HG03457 (cell line): ENCODE results near the gene SETBP1.

Experiments
- ATAC-seq: cut with Tn5 transposase; IDR thresholded peaks from one replicate; pipeline ENCODE4 v1.9.1; 2021; ENCODE audit warnings: moderate number of reproducible peaks; ENCODE audit not compliant: unreplicated experiment

SETBP1 gene

DNA sequence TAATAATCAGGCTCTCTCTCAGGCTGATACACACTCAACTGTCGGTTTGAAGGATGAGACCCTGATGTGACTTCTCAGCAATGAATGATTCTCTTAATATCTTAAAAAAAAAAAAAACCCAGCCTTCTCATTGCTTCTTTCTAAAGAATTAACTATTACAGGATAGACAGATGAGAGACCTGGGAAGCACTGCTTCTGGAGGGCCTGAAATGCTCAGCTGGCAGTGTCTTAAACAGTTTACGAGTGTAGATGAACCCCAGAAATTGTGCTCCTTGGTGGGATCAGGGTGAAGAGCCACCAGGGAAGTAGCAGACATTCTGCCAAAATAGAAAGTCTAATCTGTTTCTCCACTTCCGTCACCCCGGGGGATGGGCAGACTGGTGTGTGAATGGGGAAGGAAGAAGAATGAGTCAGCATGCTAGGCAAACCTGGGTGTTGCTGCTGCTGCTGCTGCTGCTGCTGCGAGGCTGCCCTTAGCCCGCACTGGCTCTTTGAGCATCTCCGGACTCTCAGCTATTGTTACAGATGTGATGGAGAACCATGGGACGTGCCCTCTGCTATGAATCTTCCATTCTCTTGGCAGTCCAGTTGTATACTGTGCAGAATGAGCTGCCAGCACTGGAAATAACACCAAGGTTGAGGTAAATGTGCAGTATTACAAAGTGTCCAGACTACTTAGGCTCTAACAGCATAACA is 158.4 kb downstream of the SETBP1 start:
- ATAC-seq = peak; percentile 94

GRCh38 chr18:44840058-44840790 is 159.5 kb downstream of the SETBP1 start:
- no peak for ATAC-seq

DNA sequence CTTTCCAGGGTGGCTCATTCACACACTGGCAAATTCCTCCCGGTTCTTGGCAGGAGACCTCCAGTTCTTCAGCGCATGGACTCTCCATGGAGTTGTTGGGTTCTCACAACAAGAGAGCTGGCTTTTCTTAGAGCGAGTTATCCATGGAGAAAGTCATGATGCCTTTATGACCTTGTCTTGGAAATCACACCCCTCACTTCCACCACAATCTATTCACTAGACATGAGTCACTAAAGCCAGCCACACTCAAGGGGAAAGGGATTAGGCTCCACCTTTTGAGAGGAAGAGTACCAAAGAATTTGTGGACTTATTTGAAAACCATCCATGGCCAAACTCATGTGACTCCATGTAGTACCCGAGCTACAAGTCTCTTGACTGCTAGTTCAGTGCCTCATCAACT is 160.5 kb downstream of the SETBP1 start:
- no peak for ATAC-seq

GRCh38 chr18:44841752-44842587 is 161.3 kb downstream of the SETBP1 start:
- ATAC-seq = no peak

DNA sequence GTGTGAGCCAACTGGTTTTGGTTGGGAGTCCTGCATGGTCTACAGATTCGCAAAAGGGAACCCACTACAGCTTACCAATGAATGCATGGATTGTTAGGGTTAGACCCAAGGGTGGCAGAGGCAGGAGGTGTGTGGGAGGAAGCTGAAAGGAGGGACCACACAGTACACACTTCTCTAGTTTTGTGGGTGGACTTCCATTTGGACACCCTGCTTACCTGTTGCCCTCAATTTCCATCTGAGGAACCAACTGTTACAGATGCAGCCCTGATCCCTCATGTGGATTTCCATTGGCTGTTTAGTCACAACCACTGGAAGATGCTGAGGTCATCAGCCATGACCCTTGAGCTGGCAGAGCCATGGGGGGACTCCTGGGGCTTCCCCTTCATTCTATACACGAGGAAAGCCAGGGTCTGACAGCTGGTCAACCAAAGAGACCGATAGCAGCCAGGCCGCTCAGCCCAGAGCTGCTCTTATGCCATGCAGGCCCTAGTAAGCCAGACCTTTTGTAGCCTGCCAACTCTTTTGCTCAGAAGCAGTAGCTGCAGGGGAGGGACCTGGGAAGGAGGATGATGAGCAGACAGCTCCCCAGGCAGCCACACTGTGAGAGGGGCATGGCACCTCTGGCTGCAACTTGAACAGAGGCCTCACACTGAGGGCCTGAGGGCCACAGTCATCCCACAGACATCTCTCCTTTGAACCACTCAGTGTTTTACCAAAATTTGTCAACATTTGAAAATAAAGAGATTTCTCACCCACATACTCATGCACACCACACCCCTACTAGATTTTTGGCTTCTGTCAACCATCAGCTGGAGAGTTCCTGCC is 162.1 kb downstream of the SETBP1 start:
- ATAC-seq = no peak

GRCh38 chr18:44844486-44844885 is 163.8 kb downstream of the SETBP1 start:
- no peak for ATAC-seq

GRCh38 chr18:44846450-44846849 is 165.8 kb downstream of the SETBP1 start:
- ATAC-seq = no peak

DNA sequence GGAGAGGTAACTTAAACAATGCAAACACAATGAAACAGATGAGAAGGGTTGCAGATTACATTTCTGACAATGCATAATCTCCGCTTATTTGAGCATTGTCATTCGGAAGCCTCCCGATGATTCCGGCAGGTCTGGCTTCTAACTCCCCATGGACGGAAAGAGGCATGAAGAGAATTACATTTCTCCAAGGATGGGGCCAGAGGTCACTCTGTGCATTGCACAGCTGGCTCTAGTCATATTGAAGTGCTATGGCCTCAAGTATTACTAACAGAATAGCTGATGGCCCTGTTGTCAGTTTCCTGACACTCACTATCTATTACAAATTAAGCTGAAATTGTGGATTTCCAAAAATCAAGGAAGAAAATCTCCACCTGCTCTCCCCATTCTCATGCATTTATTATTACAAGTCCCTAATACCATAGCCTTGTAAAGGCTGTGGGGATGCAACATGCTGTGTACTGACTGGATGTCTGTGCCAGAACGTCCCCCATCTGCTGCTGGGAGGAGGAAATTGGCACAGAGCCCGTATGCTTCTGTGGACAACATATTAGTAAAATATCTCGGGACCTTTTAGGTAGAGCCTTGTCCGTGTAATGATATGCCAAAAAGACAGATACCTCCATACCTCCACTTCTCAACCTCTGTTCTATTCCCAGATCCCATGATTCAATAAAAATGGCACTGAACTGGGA is 168.1 kb downstream of the SETBP1 start:
- no peak for ATAC-seq

GRCh38 chr18:44849361-44849760 is 168.7 kb downstream of the SETBP1 start:
- no peak for ATAC-seq

GRCh38 chr18:44850001-44850400 is 169.3 kb downstream of the SETBP1 start:
- no peak for ATAC-seq

- ATAC-seq = no peak
Observed at GRCh38 chr18:44851856-44852621, 171.4 kb downstream of the SETBP1 start.

DNA sequence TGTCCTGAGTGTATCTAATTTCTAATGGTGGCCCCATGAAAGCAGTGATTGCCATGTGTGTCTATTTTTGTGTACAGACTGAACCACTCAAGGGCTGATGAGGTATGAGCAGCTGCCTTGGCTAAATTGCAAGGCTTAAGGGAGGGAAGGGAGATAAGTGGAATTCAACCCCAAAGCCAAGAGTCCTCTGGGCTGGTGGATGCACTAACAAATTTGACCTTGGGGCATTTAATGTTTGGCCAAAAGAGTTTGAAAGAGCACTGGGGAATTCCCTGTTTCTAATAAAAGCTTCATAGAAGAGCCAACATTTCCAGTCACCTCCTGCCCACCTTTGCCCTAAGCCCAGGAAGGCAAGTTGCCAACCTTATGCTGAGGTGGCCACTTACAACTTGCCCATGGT is 172.1 kb downstream of the SETBP1 start:
- ATAC-seq = no peak

- no peak for ATAC-seq
Observed at GRCh38 chr18:44853430-44853829, 172.7 kb downstream of the SETBP1 start.

DNA sequence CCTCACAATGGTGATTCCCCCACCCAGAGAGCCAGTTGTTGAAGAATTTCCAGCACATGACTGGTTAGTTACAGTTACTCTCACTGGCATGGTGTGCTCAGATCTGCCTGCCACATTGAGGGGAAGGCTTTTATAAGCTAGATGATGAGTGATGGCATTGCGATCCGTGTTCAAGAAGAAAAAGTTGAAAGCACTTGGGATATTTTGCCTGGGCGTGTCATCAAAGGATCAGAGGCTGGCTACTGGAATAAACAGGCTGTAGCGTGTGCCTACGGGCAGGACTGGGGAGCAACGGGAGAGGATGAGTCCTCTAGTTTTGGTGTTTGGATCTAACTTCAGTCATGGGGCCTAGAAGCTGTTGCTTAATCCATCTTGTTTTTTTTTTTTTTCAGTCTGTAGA is 175.0 kb downstream of the SETBP1 start:
- no peak for ATAC-seq

DNA sequence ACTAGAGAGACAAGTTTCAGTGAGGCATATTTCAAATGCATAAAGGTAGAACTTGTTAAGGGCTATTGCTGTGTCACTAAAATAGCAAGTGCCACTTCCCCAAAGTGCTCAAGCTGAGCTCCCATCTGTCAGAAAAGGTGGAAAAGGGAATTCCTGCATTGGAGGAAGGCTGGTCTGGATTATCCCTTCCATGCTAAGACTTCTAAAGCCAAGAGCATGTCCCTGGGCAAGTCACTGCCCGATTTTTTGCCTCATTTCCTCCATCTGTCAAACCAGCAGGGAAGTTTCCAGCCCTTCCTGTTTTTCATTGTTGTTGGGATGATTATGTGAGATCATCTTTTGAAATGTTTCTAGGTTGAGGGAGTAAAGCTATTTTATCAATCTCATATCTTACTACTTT is 175.5 kb downstream of the SETBP1 start:
- no peak for ATAC-seq

GRCh38 chr18:44857081-44857480 is 176.4 kb downstream of the SETBP1 start:
- no peak for ATAC-seq

GRCh38 chr18:44857744-44858491 is 177.2 kb downstream of the SETBP1 start:
- ATAC-seq = no peak

- no peak for ATAC-seq
Observed at GRCh38 chr18:44859263-44859662, 178.6 kb downstream of the SETBP1 start.
